H7 (cell line): Measurements from ENCODE around the gene RHOBTB1. TPM values are rescaled to one million over a fixed set of nuclear protein-coding genes. Genes with fewer than 3 reads are reported as not detected.
A peak's percentile ranks its signal among the peaks of the same experiment; 100 is the strongest.

Experiments used
- DNase-seq: peaks from one replicate; pipeline ENCODE4 v3.0.0; 2012
- H3K27me3 ChIP-seq: 2 replicates; pipeline ENCODE4 v1.6.0; 2011; ENCODE audit warnings: mild to moderate bottlenecking, low read length; ENCODE audit not compliant: control insufficient read depth, insufficient read depth
- H3K36me3 ChIP-seq: replicated peaks from 2 replicates; pipeline ENCODE4 v1.5.1; 2011; ENCODE audit warnings: low read length; ENCODE audit not compliant: control insufficient read depth, insufficient read depth
- H3K4me3 ChIP-seq: 2 replicates; pipeline ENCODE4 v1.5.1; 2011; ENCODE audit warnings: low read depth, mild to moderate bottlenecking, control low read depth, low read length, moderate library complexity; ENCODE audit not compliant: insufficient read depth
- total RNA-seq: library from RNA; depleted of rRNA; stranded (reverse); fragments of >200 nt; shearing (Covaris generic); gene quantifications from 2 replicates; pipeline ENCODE4 v1.2.3, GENCODE V29; 2014

The RHOBTB1 gene
- total RNA-seq, 1 experiment from 2014 or later = 8.1 TPM

GRCh38 chr10:60958892-60959601 is 15.1 kb upstream of the RHOBTB1 start:
- Histone ChIP-seq H3K36me3 (no peaks in the 10 kb centered on the region), H3K4me3 (no peak overlapping the region), H3K27me3 (no peaks in the 10 kb centered on the region)
- DNase-seq = no peak

- no peak for DNase-seq
- H3K36me3 ChIP-seq = no peaks in the 10 kb centered on the region
- no peak overlapping the region for H3K4me3 ChIP-seq
- H3K27me3 ChIP-seq = no peaks in the 10 kb centered on the region
These were observed 13.8 kb upstream of the RHOBTB1 start for GRCh38 chr10:60957667-60958221.

- Histone ChIP-seq H3K36me3 (no peaks in the 10 kb centered on the region), H3K4me3 (no peak overlapping the region), H3K27me3 (no peaks in the 10 kb centered on the region)
- no peak for DNase-seq
These were observed 12.0 kb upstream of the RHOBTB1 start for GRCh38 chr10:60955957-60956425.

- no peak for DNase-seq
- Histone ChIP-seq H3K36me3 (no peaks in the 10 kb centered on the region), H3K27me3 (no peaks in the 10 kb centered on the region)
These were observed 11.3 kb upstream of the RHOBTB1 start for GRCh38 chr10:60955316-60955715.

GRCh38 chr10:60954035-60954434 is 10.1 kb upstream of the RHOBTB1 start:
- Histone ChIP-seq H3K27me3 (no peaks in the 10 kb centered on the region), H3K4me3 (no peak overlapping the region), H3K36me3 (no peaks in the 10 kb centered on the region)
- no peak for DNase-seq

More at GRCh38 chr10:60955316-60955715, 11.3 kb upstream of the RHOBTB1 start:
- H3K4me3 ChIP-seq = no peak overlapping the region

- H3K4me3 ChIP-seq = no peak overlapping the region
- no peak for DNase-seq
- H3K27me3 ChIP-seq = no peaks in the 10 kb centered on the region
- H3K36me3 ChIP-seq = no peaks in the 10 kb centered on the region
These were observed 9.4 kb upstream of the RHOBTB1 start for GRCh38 chr10:60953420-60953819.

- Histone ChIP-seq H3K27me3 (no peaks in the 10 kb centered on the region), H3K36me3 (no peaks in the 10 kb centered on the region), H3K4me3 (no peak overlapping the region)
- DNase-seq = no peak
These were observed 8.8 kb upstream of the RHOBTB1 start for GRCh38 chr10:60952846-60953220.

- Histone ChIP-seq H3K4me3 (no peak overlapping the region), H3K27me3 (no peaks in the 10 kb centered on the region)
- no peak for DNase-seq
These were observed 8.3 kb upstream of the RHOBTB1 start for GRCh38 chr10:60952067-60952845.

GRCh38 chr10:60951272-60951724 is 7.3 kb upstream of the RHOBTB1 start:
- H3K4me3 ChIP-seq = no peak overlapping the region
- H3K36me3 ChIP-seq = no peaks in the 10 kb centered on the region
- no peaks in the 10 kb centered on the region for H3K27me3 ChIP-seq
- DNase-seq = no peak

More at GRCh38 chr10:60952067-60952845, 8.3 kb upstream of the RHOBTB1 start:
- no peaks in the 10 kb centered on the region for H3K36me3 ChIP-seq

- Histone ChIP-seq H3K4me3 (no peak overlapping the region), H3K27me3 (no peaks in the 10 kb centered on the region), H3K36me3 (no peaks in the 10 kb centered on the region)
- DNase-seq = no peak
These were observed 6.3 kb upstream of the RHOBTB1 start for GRCh38 chr10:60950300-60950699.

GRCh38 chr10:60948851-60949250 is 4.9 kb upstream of the RHOBTB1 start:
- H3K36me3 ChIP-seq = no peaks in the 10 kb centered on the region
- DNase-seq = no peak
- peaks cover 2% of the 10 kb centered on the region; the same call in 1 of the 2 replicates for H3K27me3 ChIP-seq
- H3K4me3 ChIP-seq = no peak overlapping the region

- H3K27me3 ChIP-seq = peaks cover 2% of the 10 kb centered on the region; the same call in 1 of the 2 replicates
- no peaks in the 10 kb centered on the region for H3K36me3 ChIP-seq
- H3K4me3 ChIP-seq = peak overlapping the region; percentile 61
- DNase-seq = no peak
These were observed 919 bp upstream of the RHOBTB1 start for GRCh38 chr10:60944910-60945297.

GRCh38 chr10:60943316-60944057 is 498 bp downstream of the RHOBTB1 start:
- Histone ChIP-seq H3K27me3 (peaks cover 2% of the 10 kb centered on the region; the same call in 1 of the 2 replicates), H3K36me3 (no peaks in the 10 kb centered on the region), H3K4me3 (peak overlapping the region; percentile 61)
- peak; percentile 74 for DNase-seq

- Histone ChIP-seq H3K4me3 (peak overlapping the region; percentile 61), H3K27me3 (peaks cover 2% of the 10 kb centered on the region; the same call in 1 of the 2 replicates), H3K36me3 (no peaks in the 10 kb centered on the region)
- no peak for DNase-seq
These were observed 1.1 kb downstream of the RHOBTB1 start for GRCh38 chr10:60942788-60943315.
